Measurements from ENCODE around the gene RBP2.

The RBP2 gene

GRCh38 chr3:139476348-139476747 lies at the start of gene RBP2:
TSS of gene RBP2 (minus strand) at chr3:139476516. CDS start at chr3:139476459, 57 bp downstream.
- DNase-seq (ENCODE audit: low read depth) = no peak

- DNase-seq (ENCODE audit: low read depth) = no peak
These were observed 48.7 kb upstream of the RBP2 start for GRCh38 chr3:139524841-139525636.

GRCh38 chr3:139523718-139524117 lies 47.4 kb upstream of the RBP2 start:
- no peak for DNase-seq (ENCODE audit: low read depth)

- no peak for DNase-seq (ENCODE audit: low read depth)
These were observed 46.9 kb upstream of the RBP2 start for GRCh38 chr3:139523166-139523565.

- DNase-seq (ENCODE audit: low read depth) = no peak
These were observed 46.1 kb upstream of the RBP2 start for GRCh38 chr3:139522421-139522820.

- DNase-seq (ENCODE audit: low read depth) = no peak
These were observed 45.5 kb upstream of the RBP2 start for GRCh38 chr3:139521816-139522215.

GRCh38 chr3:139521144-139521543 lies 44.8 kb upstream of the RBP2 start:
- no peak for DNase-seq (ENCODE audit: low read depth)

- DNase-seq (ENCODE audit: low read depth) = no peak
These were observed 43.9 kb upstream of the RBP2 start for GRCh38 chr3:139519998-139520737.

GRCh38 chr3:139518926-139519842 lies 42.9 kb upstream of the RBP2 start:
- no peak for DNase-seq (ENCODE audit: low read depth)

GRCh38 chr3:139518306-139518705 lies 42.0 kb upstream of the RBP2 start:
- no peak for DNase-seq (ENCODE audit: low read depth)

GRCh38 chr3:139517321-139518065 lies 41.2 kb upstream of the RBP2 start:
- no peak for DNase-seq (ENCODE audit: low read depth)

- no peak for DNase-seq (ENCODE audit: low read depth)
These were observed 38.4 kb upstream of the RBP2 start for GRCh38 chr3:139514741-139515140.

- DNase-seq (ENCODE audit: low read depth) = no peak
These were observed 33.3 kb upstream of the RBP2 start for GRCh38 chr3:139509631-139510030.

- DNase-seq (ENCODE audit: low read depth) = no peak
These were observed 30.4 kb upstream of the RBP2 start for GRCh38 chr3:139506766-139507165.

- no peak for DNase-seq (ENCODE audit: low read depth)
These were observed 29.6 kb upstream of the RBP2 start for GRCh38 chr3:139505829-139506386.

- no peak for DNase-seq (ENCODE audit: low read depth)
These were observed 23.2 kb upstream of the RBP2 start for GRCh38 chr3:139499536-139499935.

- DNase-seq (ENCODE audit: low read depth) = no peak
These were observed 17.6 kb upstream of the RBP2 start for GRCh38 chr3:139493826-139494385.

- no peak for DNase-seq (ENCODE audit: low read depth)
These were observed 15.7 kb upstream of the RBP2 start for GRCh38 chr3:139491966-139492365.

- no peak for DNase-seq (ENCODE audit: low read depth)
These were observed 14.8 kb upstream of the RBP2 start for GRCh38 chr3:139491027-139491700.

GRCh38 chr3:139482206-139482605 lies 5.9 kb upstream of the RBP2 start:
- DNase-seq (ENCODE audit: low read depth) = no peak

Data from ELR (cell line).